H9 (cell line): ENCODE measurements around the gene PLXNA4. TPM values are rescaled to one million over a fixed set of nuclear protein-coding genes. Genes with fewer than 3 reads are reported as not detected.

Source experiments
- DNase-seq: peaks from one replicate; pipeline ENCODE4 v3.0.0-alpha.2; 2017
- H2AFZ ChIP-seq: one replicate; pipeline ENCODE4 v1.6.1; 2013; ENCODE audit warnings: mild to moderate bottlenecking, low read length, control low read depth, moderate library complexity
- H2AK5ac ChIP-seq: 2 replicates; pipeline ENCODE4 v1.6.1; 2013; ENCODE audit warnings: low read length, control low read depth, mixed read lengths; ENCODE audit not compliant: insufficient read length
- H2BK120ac ChIP-seq: one replicate; pipeline ENCODE4 v1.6.1; 2013; ENCODE audit warnings: low read depth, mild to moderate bottlenecking, low read length, control low read depth, inconsistent platforms; ENCODE audit not compliant: poor library complexity, severe bottlenecking
- H2BK12ac ChIP-seq: 2 replicates; pipeline ENCODE4 v1.6.1; 2013; ENCODE audit warnings: low read length, control low read depth, mixed read lengths, low read depth; ENCODE audit not compliant: insufficient read length
- H2BK15ac ChIP-seq: 2 replicates; pipeline ENCODE4 v1.6.1; 2013; ENCODE audit warnings: low read depth, low read length, control low read depth
- H2BK20ac ChIP-seq: one replicate; pipeline ENCODE4 v1.6.1; 2013; ENCODE audit warnings: low read depth, mild to moderate bottlenecking, low read length, control low read depth, inconsistent platforms; ENCODE audit not compliant: poor library complexity, severe bottlenecking
- H2BK5ac ChIP-seq: 2 replicates; pipeline ENCODE4 v1.6.1; 2013; ENCODE audit warnings: low read length, control low read depth, mixed read lengths; ENCODE audit not compliant: insufficient read length
- H3K14ac ChIP-seq: 2 replicates; pipeline ENCODE4 v1.6.1; 2013; ENCODE audit warnings: low read length, control low read depth; ENCODE audit not compliant: insufficient read depth
- H3K18ac ChIP-seq: 2 replicates; pipeline ENCODE4 v1.6.1; 2013; ENCODE audit warnings: low read depth, mild to moderate bottlenecking, mixed read lengths, low read length, control low read depth; ENCODE audit not compliant: insufficient read length
- H3K23ac ChIP-seq: 2 replicates; pipeline ENCODE4 v1.6.1; 2013; ENCODE audit warnings: low read length, control low read depth, mixed read lengths, low read depth; ENCODE audit not compliant: insufficient read length
- H3K23me2 ChIP-seq: 2 replicates; pipeline ENCODE4 v1.6.1; 2013; ENCODE audit warnings: low read depth, mild to moderate bottlenecking, mixed read lengths, low read length, control low read depth; ENCODE audit not compliant: insufficient read length, poor library complexity, severe bottlenecking
- H3K27ac ChIP-seq: 2 replicates; pipeline ENCODE4 v1.5.1; 2013; ENCODE audit warnings: low read length, control low read depth, mixed read lengths, low read depth; ENCODE audit not compliant: insufficient read length
- H3K27me3 ChIP-seq: 2 replicates; pipeline ENCODE4 v1.6.1; 2013; ENCODE audit warnings: low read length, control low read depth, inconsistent platforms; ENCODE audit not compliant: insufficient read depth
- H3K4ac ChIP-seq: 2 replicates; pipeline ENCODE4 v1.6.1; 2013; ENCODE audit warnings: low read depth, mild to moderate bottlenecking, control low read depth, inconsistent platforms, low read length, moderate library complexity
- H3K4me1 ChIP-seq: 2 replicates; pipeline ENCODE4 v1.6.1; 2013; ENCODE audit warnings: low read length, control low read depth, inconsistent platforms; ENCODE audit not compliant: insufficient read depth
- H3K4me2 ChIP-seq: 2 replicates; pipeline ENCODE4 v1.6.1; 2013; ENCODE audit warnings: low read length, control low read depth, mixed read lengths; ENCODE audit not compliant: insufficient read length, insufficient read depth
- H3K56ac ChIP-seq: 2 replicates; pipeline ENCODE4 v1.6.1; 2013; ENCODE audit warnings: low read depth, mild to moderate bottlenecking, mixed read lengths, low read length, control low read depth; ENCODE audit not compliant: insufficient read length
- H3K79me1 ChIP-seq: 2 replicates; pipeline ENCODE4 v1.6.1; 2013; ENCODE audit warnings: low read depth, mild to moderate bottlenecking, moderate library complexity, low read length, control low read depth, inconsistent platforms; ENCODE audit not compliant: insufficient read depth, poor library complexity, severe bottlenecking
- H3K79me2 ChIP-seq: 2 replicates; pipeline ENCODE4 v1.6.1; 2013; ENCODE audit warnings: low read length, control low read depth, inconsistent platforms; ENCODE audit not compliant: insufficient read depth
- H3K9ac ChIP-seq: 2 replicates; pipeline ENCODE4 v1.6.1; 2013; ENCODE audit warnings: low read length, control low read depth, mixed read lengths; ENCODE audit not compliant: insufficient read length; ENCODE audit errors: extremely low read depth
- H3K9me3 ChIP-seq: one replicate; pipeline ENCODE4 v1.6.1; 2013; ENCODE audit warnings: low read depth, low read length, inconsistent platforms; ENCODE audit not compliant: control insufficient read depth
- H3T11ph ChIP-seq: one replicate; pipeline ENCODE4 v1.6.1; 2013; ENCODE audit warnings: mild to moderate bottlenecking, low read length, control low read depth, inconsistent platforms
- H4K20me1 ChIP-seq: one replicate; pipeline ENCODE4 v1.6.1; 2013; ENCODE audit not compliant: control insufficient read depth, insufficient read length, insufficient read depth
- H4K5ac ChIP-seq: 2 replicates; pipeline ENCODE4 v1.6.1; 2013; ENCODE audit warnings: low read depth, mild to moderate bottlenecking, mixed read lengths, low read length, control low read depth; ENCODE audit not compliant: insufficient read length
- H4K8ac ChIP-seq: replicated peaks from 2 replicates; pipeline ENCODE4 v1.6.1; 2013; ENCODE audit warnings: low read length, control low read depth, mixed read lengths, low read depth; ENCODE audit not compliant: insufficient read length
- H4K91ac ChIP-seq: 2 replicates; pipeline ENCODE4 v1.6.1; 2013; ENCODE audit warnings: low read depth, mild to moderate bottlenecking, moderate library complexity, mixed read lengths, low read length, control low read depth; ENCODE audit not compliant: insufficient read length
- H3K27ac Mint-ChIP-seq, 3 experiments: 2 replicates in 2 of 3; 3 replicates in 1 of 3; pipeline ENCODE4 v1.8.0; 2020 to 2021; ENCODE audit warnings: mixed read lengths in 3 of 3, mild to moderate bottlenecking in 1 of 3, moderate library complexity in 1 of 3
- H3K27me3 Mint-ChIP-seq: 2 replicates; pipeline ENCODE4 v1.8.0; 2021; ENCODE audit warnings: low read depth, mild to moderate bottlenecking, moderate library complexity, mixed read lengths
- H3K36me3 Mint-ChIP-seq, 3 experiments: 2 replicates in 2 of 3; 3 replicates in 1 of 3; pipeline ENCODE4 v1.8.0; 2020 to 2021; ENCODE audit warnings: low read depth in 3 of 3, mixed read lengths in 3 of 3; ENCODE audit not compliant: insufficient read depth in 1 of 3
- H3K4me1 Mint-ChIP-seq, 2 experiments: 2 replicates each; pipeline ENCODE4 v1.8.0; 2020; ENCODE audit warnings: mixed read lengths in 2 of 2
- H3K4me3 Mint-ChIP-seq, 2 experiments: 2 replicates in 1 of 2; 3 replicates in 1 of 2; pipeline ENCODE4 v1.8.0; 2020 to 2021; ENCODE audit warnings: mild to moderate bottlenecking in 2 of 2, mixed read lengths in 2 of 2, moderate library complexity in 1 of 2
- H3K9me3 Mint-ChIP-seq, 2 experiments: 2 replicates in 1 of 2; 3 replicates in 1 of 2; pipeline ENCODE4 v1.8.0; 2020; ENCODE audit warnings: mild to moderate bottlenecking in 2 of 2, mixed read lengths in 2 of 2, moderate library complexity in 1 of 2
- WGBS: extraction: QIAGEN DNeasy Blood & Tissue Kit; methylation state at CpG from one replicate; pipeline ENCODE4 v1.1.7; 2013; ENCODE audit warnings: missing lambda C conversion rate, low lambda C conversion rate, mixed read lengths; ENCODE audit not compliant: insufficient read length; ENCODE audit errors: extremely low coverage; 5-methylcytosine and 5-hydroxymethylcytosine counted together
- total RNA-seq: library from RNA; stranded (reverse); gene quantifications from 2 replicates; pipeline ENCODE4 v1.2.1, GENCODE V29; 2021
- TF ChIP-seq, protein P1 (sequence below): fragments of 200-600 bp; sonication (generic); conservative IDR thresholded peaks from 3 replicates; pipeline ENCODE4 v1.8.0; 2021; ENCODE audit warnings: antibody characterized with exemption, mild to moderate bottlenecking

The PLXNA4 gene
- total RNA-seq, 1 experiment from 2014 or later, result 0.35 TPM

DNA sequence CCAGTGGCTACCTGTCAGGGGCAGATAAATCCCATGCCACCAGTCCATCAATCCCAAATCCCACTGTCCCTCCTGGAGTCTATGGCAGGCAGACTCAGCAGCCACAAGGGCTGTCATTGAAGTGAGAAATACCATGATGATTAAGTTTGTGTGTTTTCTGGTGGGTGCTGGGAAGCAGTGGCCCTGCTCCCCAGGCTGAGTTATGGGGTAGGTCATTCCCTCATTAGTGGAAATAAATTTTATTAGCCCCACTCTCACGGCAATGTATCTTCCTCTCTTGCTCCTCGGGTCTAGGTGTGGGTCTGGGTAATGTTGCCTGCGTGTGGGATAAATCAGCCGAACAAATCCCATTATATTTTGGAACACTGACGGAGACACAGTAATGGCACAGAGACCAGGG is 76.8 kb downstream of the PLXNA4 start:
- Histone ChIP-seq H3K4me2 (no peak overlapping the region), H4K91ac (no peak overlapping the region), H4K20me1 (no peaks in the 10 kb centered on the region), H3K18ac (no peak overlapping the region), H3K56ac (no peak overlapping the region), H2BK5ac (no peak overlapping the region), H2BK120ac (no peak overlapping the region), H3K27ac (no peak overlapping the region), H4K8ac (no peak overlapping the region), H3K23ac (no peak overlapping the region), H3K9me3 (no peaks in the 10 kb centered on the region), H4K5ac (no peak overlapping the region), H3K14ac (no peak overlapping the region), H3K4me1 (no peaks in the 10 kb centered on the region), H3K79me2 (no peaks in the 10 kb centered on the region), H2BK20ac (no peak overlapping the region), H3K23me2 (no peaks in the 10 kb centered on the region), H2BK12ac (no peak overlapping the region), H3K9ac (no peak overlapping the region), H2AK5ac (no peak overlapping the region), H3K79me1 (no peaks in the 10 kb centered on the region), H2AFZ (no peak overlapping the region), H2BK15ac (no peak overlapping the region), H3T11ph (no peak overlapping the region), H3K4ac (no peak overlapping the region), H3K27me3 (no peaks in the 10 kb centered on the region)
- Mint-ChIP-seq H3K4me3 (no peak overlapping the region), H3K27me3 (peaks cover 7% of the 10 kb centered on the region; the same call in 1 of the 2 replicates), H3K9me3 (no peaks in the 10 kb centered on the region), H3K4me1 (peaks cover 4% of the 10 kb centered on the region in 2 experiments; a peak in 3 of 4 replicates), H3K36me3 (no peaks in the 10 kb centered on the region), H3K27ac (no peak overlapping the region)
- WGBS, result no CpG with 5 or more reads among the region's 5 CpGs
- TF ChIP-seq, protein P1, sequence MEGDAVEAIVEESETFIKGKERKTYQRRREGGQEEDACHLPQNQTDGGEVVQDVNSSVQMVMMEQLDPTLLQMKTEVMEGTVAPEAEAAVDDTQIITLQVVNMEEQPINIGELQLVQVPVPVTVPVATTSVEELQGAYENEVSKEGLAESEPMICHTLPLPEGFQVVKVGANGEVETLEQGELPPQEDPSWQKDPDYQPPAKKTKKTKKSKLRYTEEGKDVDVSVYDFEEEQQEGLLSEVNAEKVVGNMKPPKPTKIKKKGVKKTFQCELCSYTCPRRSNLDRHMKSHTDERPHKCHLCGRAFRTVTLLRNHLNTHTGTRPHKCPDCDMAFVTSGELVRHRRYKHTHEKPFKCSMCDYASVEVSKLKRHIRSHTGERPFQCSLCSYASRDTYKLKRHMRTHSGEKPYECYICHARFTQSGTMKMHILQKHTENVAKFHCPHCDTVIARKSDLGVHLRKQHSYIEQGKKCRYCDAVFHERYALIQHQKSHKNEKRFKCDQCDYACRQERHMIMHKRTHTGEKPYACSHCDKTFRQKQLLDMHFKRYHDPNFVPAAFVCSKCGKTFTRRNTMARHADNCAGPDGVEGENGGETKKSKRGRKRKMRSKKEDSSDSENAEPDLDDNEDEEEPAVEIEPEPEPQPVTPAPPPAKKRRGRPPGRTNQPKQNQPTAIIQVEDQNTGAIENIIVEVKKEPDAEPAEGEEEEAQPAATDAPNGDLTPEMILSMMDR, result no peak
- DNase-seq, result no peak
